Activated T-helper 1 cell treated with anti-CD3 and anti-CD28 coated beads, Interleukin-12 subunit alpha, Interleukin-12 subunit beta, Interleukin-2, Interleukin-4 antibody, amounts not matched to agents 30 ng/mL and 10 ng/mL and 1 ng/mL, durations not matched to agents 14 hours and 24 hours and 36 hours (primary cell): ENCODE measurements around the gene CBX5. TPM values are rescaled to one million over a fixed set of nuclear protein-coding genes. Genes with fewer than 3 reads are reported as not detected.

ENCODE experiments used
- DNase-seq: peaks from one replicate; pipeline ENCODE4 v3.0.0; 2021; ENCODE audit warnings: low spot score
- H3K27ac Mint-ChIP-seq: one replicate; pipeline ENCODE4 v1.8.0; 2021; ENCODE audit warnings: mild to moderate bottlenecking, mixed read lengths
- H3K27me3 Mint-ChIP-seq: one replicate; pipeline ENCODE4 v1.8.0; 2022; ENCODE audit warnings: mild to moderate bottlenecking, moderate library complexity, mixed read lengths; ENCODE audit not compliant: insufficient read depth
- H3K36me3 Mint-ChIP-seq: one replicate; pipeline ENCODE4 v1.8.0; 2021; ENCODE audit warnings: low read depth, mixed read lengths
- H3K4me1 Mint-ChIP-seq: one replicate; pipeline ENCODE4 v1.8.0; 2021; ENCODE audit warnings: low read depth, mixed read lengths
- H3K4me3 Mint-ChIP-seq: one replicate; pipeline ENCODE4 v1.8.0; 2021; ENCODE audit warnings: mild to moderate bottlenecking, moderate library complexity, mixed read lengths
- H3K9me3 Mint-ChIP-seq: one replicate; pipeline ENCODE4 v1.8.0; 2021; ENCODE audit warnings: mixed read lengths
- intact Hi-C: fragments of 100-400 bp; cut with micrococcal nuclease; formaldehyde crosslinking; loops from one replicate; pipeline ENCODE4 v1.15.1; 2024
- total RNA-seq: library from RNA; stranded (reverse); gene quantifications from 2 replicates; pipeline ENCODE4 v1.2.3, GENCODE V29; 2022

The CBX5 gene
- total RNA-seq, 1 donor from 2014 or later: 99.8 TPM

DNA sequence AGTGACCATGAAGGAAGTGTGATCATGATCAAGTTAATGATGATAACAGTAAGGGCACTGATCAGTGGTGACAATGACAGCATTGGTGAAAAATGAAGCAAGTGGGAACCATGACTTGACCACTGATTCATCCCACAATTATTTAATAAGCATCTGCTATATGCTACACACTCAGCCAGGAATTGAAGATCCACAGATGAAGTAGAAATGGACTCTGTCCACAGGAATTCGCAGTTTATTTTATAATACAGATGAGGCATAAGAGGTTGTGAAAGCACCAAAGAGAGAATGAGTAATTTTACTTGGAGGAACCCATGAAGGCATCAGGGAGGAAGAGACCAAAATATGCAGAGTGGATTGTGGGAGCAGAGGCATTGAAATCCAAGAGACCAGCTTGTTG, 57.3 kb downstream of the CBX5 start:
- Mint-ChIP-seq H3K4me3 (no peak overlapping the region), H3K27ac (no peak overlapping the region), H3K9me3 (no peaks in the 10 kb centered on the region), H3K27me3 (no peaks in the 10 kb centered on the region), H3K36me3 (no peaks in the 10 kb centered on the region), H3K4me1 (no peaks in the 10 kb centered on the region)
- no peak for DNase-seq
- intact Hi-C loops: no loop called here

DNA sequence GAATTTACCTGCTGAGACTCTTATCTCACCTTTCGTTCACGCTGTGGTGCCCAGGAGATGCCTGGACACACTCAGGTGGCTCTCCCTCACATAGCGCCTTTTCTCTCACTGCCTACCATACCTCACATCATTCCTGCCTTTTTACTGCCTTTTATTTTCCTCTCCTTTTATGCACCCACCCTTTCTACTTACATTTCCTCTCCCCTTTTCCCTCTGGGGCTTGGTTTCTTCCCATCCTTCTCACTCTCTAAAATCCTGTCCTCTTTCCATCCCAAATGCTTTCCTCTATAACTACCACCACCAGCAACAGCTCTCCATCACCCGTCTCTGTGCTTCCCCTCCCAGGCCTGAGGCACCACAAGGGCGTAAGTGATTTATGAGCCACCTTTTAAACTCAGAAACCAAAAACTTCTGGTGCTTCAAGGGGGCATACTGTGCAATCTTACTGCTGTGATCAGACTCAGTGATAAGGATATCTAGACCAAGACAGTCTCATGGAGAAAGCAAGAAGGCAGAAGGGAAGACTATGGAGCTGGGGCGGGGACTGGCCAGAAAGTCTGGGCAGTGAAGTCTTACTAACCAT, 58.4 kb downstream of the CBX5 start:
- peaks cover 10% of the 10 kb centered on the region for H3K4me1 Mint-ChIP-seq
- no peak overlapping the region for H3K4me3 Mint-ChIP-seq
- H3K36me3 Mint-ChIP-seq: no peaks in the 10 kb centered on the region
- DNase-seq: no peak
- no peaks in the 10 kb centered on the region for H3K9me3 Mint-ChIP-seq
- peaks cover 2% of the 10 kb centered on the region for H3K27me3 Mint-ChIP-seq
- intact Hi-C loops: loop anchor here (2.0 kb wide), 1 partner anchor 19 kb away; no protein-coding TSS in a partner anchor
- no peak overlapping the region for H3K27ac Mint-ChIP-seq

DNA sequence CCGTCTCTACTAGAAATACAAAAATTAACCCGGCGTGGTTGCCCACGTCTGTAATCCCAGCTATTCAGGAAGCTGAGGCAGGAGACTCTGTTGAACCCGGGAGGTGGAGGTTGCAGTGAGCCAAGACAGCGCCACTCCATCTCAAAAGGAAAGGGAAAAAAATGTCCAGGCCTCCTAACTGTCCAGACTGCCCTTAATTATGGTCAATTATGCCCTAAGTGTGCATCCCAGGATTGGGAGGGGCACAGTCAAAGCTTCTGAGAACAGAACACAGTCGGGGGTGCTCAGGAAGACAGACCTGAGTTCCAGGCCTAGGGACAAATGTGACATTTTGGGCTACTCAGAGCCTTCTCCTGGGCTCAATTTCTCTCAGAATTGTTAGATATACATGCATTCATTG, 59.4 kb downstream of the CBX5 start:
- no peak overlapping the region for H3K4me3 Mint-ChIP-seq
- no peaks in the 10 kb centered on the region for H3K36me3 Mint-ChIP-seq
- H3K4me1 Mint-ChIP-seq: peaks cover 14% of the 10 kb centered on the region
- no peak for DNase-seq
- peaks cover 2% of the 10 kb centered on the region for H3K27me3 Mint-ChIP-seq
- H3K9me3 Mint-ChIP-seq: no peaks in the 10 kb centered on the region
- intact Hi-C loops: loop anchor here (1.0 to 2.0 kb wide), 5 partner anchors 20 to 159 kb away; partner anchors contain the start of gene GPR84
- no peak overlapping the region for H3K27ac Mint-ChIP-seq

- Mint-ChIP-seq H3K27me3 (peaks cover 2% of the 10 kb centered on the region), H3K27ac (no peak overlapping the region), H3K9me3 (no peaks in the 10 kb centered on the region), H3K4me1 (peaks cover 16% of the 10 kb centered on the region), H3K36me3 (no peaks in the 10 kb centered on the region), H3K4me3 (no peak overlapping the region)
- intact Hi-C loops: loop anchor here (1.0 to 2.0 kb wide), 5 partner anchors 21 to 159 kb away; partner anchors contain the start of gene GPR84
- DNase-seq: peak; percentile 52
Observed at GRCh38 chr12:54220092-54220557, 59.8 kb downstream of the CBX5 start.

- Mint-ChIP-seq H3K9me3 (no peaks in the 10 kb centered on the region), H3K36me3 (no peaks in the 10 kb centered on the region)
- no peak for DNase-seq
Observed at GRCh38 chr12:54217774-54218241, 62.1 kb downstream of the CBX5 start.

GRCh38 chr12:54216797-54217661, 62.9 kb downstream of the CBX5 start:
- H3K4me1 Mint-ChIP-seq: peaks cover 19% of the 10 kb centered on the region
- no peaks in the 10 kb centered on the region for H3K9me3 Mint-ChIP-seq
- intact Hi-C loops: loop anchor here (2.0 kb wide), 1 partner anchor 108 kb away; the partner anchor contains the start of gene COPZ1
- peak overlapping the region; percentile 72 for H3K27ac Mint-ChIP-seq
- H3K27me3 Mint-ChIP-seq: peaks cover 6% of the 10 kb centered on the region
- H3K4me3 Mint-ChIP-seq: peak overlapping the region; percentile 77
- no peaks in the 10 kb centered on the region for H3K36me3 Mint-ChIP-seq
- peak; percentile 71 for DNase-seq

More at GRCh38 chr12:54217774-54218241, 62.1 kb downstream of the CBX5 start:
- Mint-ChIP-seq H3K4me1 (peaks cover 19% of the 10 kb centered on the region), H3K27me3 (peaks cover 5% of the 10 kb centered on the region), H3K4me3 (peak overlapping the region; percentile 16), H3K27ac (no peak overlapping the region)
- intact Hi-C loops: loop anchor here (2.0 kb wide), 1 partner anchor 107 kb away; the partner anchor contains the start of gene COPZ1

GRCh38 chr12:54215989-54216796, 63.7 kb downstream of the CBX5 start:
- H3K27me3 Mint-ChIP-seq: peaks cover 10% of the 10 kb centered on the region
- peak; percentile 26 for DNase-seq
- peak overlapping the region; percentile 77 for H3K4me3 Mint-ChIP-seq
- H3K36me3 Mint-ChIP-seq: no peaks in the 10 kb centered on the region
- H3K9me3 Mint-ChIP-seq: no peaks in the 10 kb centered on the region
- intact Hi-C loops: loop anchor here (2.0 kb wide), 2 partner anchors 63 to 109 kb away; partner anchors contain the start of gene COPZ1
- H3K4me1 Mint-ChIP-seq: peaks cover 19% of the 10 kb centered on the region
- peak overlapping the region; percentile 72 for H3K27ac Mint-ChIP-seq

- peak; percentile 86 for DNase-seq
- Mint-ChIP-seq H3K27me3 (peaks cover 13% of the 10 kb centered on the region), H3K4me3 (peak overlapping the region; percentile 72), H3K27ac (no peak overlapping the region), H3K4me1 (peaks cover 19% of the 10 kb centered on the region), H3K9me3 (no peaks in the 10 kb centered on the region), H3K36me3 (no peaks in the 10 kb centered on the region)
- intact Hi-C loops: loop anchor here (1.0 to 2.0 kb wide), 5 partner anchors 25 to 283 kb away; partner anchors contain the start of gene NCKAP1L
Observed at GRCh38 chr12:54214553-54215406, 65.1 kb downstream of the CBX5 start.

DNA sequence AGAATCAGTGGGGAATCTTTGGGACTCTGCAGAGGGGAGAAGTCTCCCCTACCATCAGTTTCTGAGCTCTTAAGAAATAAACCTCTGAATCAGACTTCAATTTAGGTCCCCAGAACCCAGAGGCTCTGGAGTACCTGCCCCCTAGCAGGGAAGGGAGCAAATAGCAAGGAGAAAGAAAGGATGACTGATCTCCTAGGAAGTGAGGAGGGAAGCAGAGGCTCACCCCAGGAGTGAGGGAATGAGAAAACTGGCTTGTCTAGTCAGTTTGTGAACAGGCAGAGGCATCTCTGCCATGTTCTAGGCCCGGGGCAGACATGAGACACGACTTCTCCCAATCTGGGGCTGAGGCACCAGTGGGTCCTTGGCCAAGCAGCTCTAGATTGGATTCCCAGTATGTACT, 66.8 kb downstream of the CBX5 start:
- Mint-ChIP-seq H3K36me3 (no peaks in the 10 kb centered on the region), H3K27ac (no peak overlapping the region), H3K27me3 (peaks cover 22% of the 10 kb centered on the region), H3K4me3 (no peak overlapping the region), H3K9me3 (no peaks in the 10 kb centered on the region), H3K4me1 (peaks cover 19% of the 10 kb centered on the region)
- intact Hi-C loops: no loop called here
- no peak for DNase-seq

DNA sequence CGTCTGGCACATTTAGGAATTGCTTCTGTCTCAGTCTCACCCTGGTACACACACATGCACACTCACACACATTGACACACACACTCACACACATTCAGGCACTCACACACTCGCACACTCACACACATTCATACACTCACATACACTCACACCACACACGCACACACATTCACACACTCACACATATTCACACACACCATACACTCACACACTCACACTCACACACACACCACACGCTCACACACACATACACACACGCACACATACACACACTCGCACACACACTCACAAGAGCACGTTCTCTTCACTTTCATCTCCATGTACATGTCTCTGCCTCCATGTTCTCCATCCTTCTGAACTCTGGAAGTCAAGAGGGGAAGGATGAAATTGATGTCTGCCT, 68.0 kb downstream of the CBX5 start:
- no peaks in the 10 kb centered on the region for H3K36me3 Mint-ChIP-seq
- DNase-seq: no peak
- H3K27me3 Mint-ChIP-seq: peaks cover 24% of the 10 kb centered on the region
- H3K9me3 Mint-ChIP-seq: no peaks in the 10 kb centered on the region
- no peak overlapping the region for H3K4me3 Mint-ChIP-seq
- no peak overlapping the region for H3K27ac Mint-ChIP-seq
- H3K4me1 Mint-ChIP-seq: peaks cover 12% of the 10 kb centered on the region
- intact Hi-C loops: no loop called here

DNA sequence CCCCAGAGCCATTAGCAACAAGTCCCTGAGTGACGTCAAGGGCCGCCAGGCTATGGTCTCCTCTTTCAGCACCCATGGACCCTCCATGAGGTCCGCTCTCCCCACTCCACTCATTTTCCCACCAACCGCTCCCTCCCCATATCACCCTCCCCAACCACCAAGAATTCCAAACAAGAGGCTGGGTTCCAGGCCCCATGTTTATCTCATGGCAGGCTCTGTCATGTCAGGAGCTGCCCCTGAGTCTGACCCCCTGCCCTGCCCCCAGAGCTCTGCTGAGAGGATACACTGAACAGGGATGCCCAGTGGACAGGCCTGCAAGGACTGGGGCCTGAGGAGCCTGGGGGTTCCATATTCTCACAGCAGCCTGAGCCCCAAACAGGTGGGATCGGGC, 69.5 kb downstream of the CBX5 start:
- DNase-seq: no peak
- Mint-ChIP-seq H3K4me1 (peaks cover 5% of the 10 kb centered on the region), H3K36me3 (no peaks in the 10 kb centered on the region), H3K27ac (no peak overlapping the region), H3K9me3 (no peaks in the 10 kb centered on the region), H3K27me3 (peaks cover 28% of the 10 kb centered on the region), H3K4me3 (no peak overlapping the region)
- intact Hi-C loops: no loop called here
